AG09319 (cell line): Measurements from ENCODE around the gene CTSD.

ENCODE experiments used
- DNase-seq: peaks from one replicate; pipeline ENCODE4 v3.0.0-alpha.2; 2010; ENCODE audit warnings: low read depth; ENCODE audit errors: extremely low read depth
- TF ChIP-seq, protein P1 (sequence below): IDR thresholded peaks from 2 replicates; pipeline ENCODE4 v1.5.1; 2011; ENCODE audit warnings: low read depth, mild to moderate bottlenecking, inconsistent platforms, low read length, moderate library complexity

CTSD gene

DNA sequence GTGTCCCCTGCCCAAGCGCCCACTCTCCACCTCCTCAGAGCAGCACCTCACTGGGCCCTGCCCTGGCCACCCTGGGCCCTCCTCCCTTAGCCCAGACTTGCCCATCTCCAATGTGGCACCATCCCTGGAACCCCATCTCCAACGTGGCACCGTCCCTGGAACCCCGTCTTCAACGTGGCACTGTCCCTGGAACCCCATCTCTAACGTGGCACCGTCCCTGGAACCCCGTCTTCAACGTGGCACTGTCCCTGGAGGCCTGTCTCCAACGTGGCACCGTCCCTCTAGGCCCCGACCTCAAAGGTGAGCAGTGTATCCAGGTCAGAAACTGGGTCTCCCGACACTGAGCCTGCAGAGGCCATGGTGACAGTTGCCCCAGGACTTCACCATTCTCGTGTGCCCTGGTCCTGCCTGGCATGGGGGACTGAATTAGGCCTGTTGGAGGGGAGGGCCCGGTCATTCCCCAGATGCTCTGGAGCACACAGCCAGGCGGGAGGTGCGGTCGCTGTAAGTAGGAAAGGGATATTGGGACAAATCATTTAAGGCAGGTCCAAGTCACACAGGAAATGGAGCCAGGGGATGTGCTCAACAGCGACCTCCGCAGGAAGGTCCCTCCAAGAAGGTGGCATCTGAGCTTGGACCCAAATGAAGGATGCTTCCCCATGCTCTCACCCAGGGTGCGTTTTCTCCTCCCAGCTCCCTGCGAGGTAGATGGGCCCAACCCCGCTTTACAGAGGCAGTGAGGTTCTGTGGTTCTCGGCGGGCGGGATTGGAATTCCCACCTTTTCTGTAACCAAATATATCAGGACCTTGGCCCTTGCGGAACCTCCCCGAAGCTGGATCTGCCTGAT, 2.4 kb upstream of the CTSD start:
- TF ChIP-seq, protein P1, sequence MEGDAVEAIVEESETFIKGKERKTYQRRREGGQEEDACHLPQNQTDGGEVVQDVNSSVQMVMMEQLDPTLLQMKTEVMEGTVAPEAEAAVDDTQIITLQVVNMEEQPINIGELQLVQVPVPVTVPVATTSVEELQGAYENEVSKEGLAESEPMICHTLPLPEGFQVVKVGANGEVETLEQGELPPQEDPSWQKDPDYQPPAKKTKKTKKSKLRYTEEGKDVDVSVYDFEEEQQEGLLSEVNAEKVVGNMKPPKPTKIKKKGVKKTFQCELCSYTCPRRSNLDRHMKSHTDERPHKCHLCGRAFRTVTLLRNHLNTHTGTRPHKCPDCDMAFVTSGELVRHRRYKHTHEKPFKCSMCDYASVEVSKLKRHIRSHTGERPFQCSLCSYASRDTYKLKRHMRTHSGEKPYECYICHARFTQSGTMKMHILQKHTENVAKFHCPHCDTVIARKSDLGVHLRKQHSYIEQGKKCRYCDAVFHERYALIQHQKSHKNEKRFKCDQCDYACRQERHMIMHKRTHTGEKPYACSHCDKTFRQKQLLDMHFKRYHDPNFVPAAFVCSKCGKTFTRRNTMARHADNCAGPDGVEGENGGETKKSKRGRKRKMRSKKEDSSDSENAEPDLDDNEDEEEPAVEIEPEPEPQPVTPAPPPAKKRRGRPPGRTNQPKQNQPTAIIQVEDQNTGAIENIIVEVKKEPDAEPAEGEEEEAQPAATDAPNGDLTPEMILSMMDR = no peak
- DNase-seq = no peak

DNA sequence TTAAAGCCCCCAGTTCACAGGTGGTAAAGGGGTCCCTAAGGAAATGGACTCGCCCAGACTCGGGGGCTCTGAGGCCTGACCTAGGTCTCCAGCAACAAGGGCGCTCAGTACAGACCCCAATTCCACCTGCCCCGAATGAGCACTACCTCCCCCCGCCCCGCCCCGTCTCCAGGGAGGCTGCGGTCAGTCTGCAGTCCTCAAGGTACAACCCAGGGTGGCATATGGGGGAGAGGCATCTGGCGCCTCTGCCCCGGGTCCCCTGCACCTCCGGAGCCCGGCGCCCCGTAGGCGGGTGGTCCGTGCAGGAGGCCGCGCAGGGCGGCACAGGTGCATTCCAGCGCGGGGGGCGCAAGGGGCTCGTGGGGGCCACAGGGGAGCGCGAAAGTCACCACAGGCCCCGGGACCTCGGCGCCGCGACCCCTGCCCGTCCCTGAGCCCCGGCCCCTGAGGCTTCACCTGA, 361 bp downstream of the CTSD start:
- TF ChIP-seq, protein P1 = no peak
- no peak for DNase-seq

DNA sequence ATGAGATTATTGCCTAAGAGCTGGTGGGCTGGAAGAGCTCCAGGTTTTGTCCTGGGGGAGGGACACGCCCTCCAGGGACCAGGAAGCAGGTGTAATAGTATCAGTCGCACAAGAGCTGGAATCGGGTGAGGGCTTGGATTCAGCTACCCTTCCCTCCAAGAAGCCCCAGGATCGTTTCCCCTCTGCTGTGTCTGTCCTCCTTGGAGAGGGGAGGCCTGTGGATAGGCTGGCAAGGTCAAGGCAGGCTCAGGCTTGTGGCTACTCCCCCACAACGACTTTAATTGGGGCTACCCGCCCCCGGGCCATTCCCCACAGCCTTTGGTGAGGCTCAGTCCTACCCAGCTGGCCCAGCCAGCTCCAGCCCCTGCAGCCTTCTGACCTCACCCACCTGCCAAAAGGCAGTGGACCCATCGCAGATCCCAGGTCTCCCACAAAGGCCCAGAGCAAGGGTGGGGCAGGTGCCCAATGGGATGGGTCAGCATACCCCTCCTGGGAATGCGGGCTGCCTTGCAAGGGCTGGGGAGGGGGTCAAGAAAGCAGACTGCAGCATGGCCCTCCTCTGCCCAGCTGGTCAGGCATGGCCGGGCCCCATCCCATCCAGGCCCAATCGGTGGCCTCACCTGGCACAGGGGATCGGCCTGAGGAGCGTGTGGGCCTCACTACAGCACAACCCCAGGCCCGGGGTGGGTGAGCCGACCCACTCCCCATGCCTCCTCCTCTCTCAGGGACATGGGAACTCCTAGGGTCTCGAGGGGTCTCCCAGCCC, 1.0 kb downstream of the CTSD start:
- DNase-seq = no peak

DNA sequence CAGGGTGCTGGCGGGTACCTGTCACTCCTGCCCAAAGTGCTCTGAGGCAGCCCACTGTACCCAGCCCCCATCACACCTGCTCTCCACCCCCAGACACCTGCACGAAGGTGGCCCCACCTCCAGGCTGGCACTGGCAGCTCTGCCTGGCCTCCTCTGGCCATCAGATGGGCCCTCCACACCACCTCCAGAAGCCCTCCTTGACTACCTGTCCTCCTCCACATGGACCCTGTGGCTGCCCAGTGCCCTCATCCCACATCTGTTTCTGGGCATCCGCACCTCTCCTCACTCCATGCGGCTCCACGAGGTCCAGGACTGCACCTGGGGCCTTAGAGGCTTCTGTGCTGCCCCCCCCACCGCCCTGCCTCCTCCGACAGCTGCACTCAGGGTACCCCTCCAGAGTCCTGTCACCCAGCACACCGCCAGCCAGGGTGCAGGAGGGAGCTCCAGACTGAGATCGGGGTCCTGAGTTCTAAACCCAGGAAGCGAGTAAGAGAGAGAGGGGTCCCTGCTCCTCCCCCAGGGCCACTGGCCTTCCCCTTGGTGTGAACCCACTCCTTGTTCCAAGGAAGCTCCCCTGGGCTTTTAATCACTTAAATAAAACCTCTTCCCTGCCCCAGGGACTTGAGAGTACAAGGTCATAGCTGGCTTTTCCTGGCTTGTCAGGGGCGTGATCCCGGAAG, 1.7 kb downstream of the CTSD start:
- TF ChIP-seq, protein P1 = no peak
- no peak for DNase-seq

More for the DNA sequence above, 1.0 kb downstream of the CTSD start:
- TF ChIP-seq, protein P1 = no peak

DNA sequence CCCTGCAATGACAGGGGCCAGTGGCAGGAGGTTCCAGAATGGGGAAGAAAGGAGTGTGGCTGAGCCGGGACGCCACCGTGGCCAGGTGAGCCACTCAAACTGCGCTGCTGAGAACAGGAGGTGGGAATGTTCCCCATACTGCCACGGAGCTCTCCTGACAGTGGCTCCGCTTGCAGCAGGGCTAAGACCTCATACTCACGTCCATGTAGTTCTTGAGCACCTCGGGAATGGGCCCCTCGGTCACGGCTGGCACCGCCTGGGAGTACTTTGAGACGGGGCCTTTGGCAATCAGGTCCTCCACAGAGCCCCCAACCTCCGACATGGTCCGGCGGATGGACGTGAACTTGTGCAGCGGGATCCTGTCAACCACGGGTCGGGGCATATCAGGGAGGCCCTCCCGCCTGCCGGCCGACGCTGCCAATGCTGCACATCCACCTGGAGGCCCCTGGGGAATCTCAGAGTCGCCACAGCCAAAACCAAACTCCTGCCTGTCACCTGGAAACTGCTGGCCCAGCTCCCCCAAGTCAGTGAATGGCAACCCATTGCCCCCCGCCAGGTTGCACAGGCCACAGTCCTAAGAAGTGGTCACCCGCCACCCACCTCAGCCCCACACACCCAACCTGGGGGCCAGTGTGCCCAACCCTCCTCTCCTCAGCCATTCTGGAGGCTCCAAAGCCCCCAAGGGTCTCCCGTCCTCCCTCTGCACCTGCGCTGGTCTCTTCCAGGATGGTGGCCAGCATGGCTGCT, 2.4 kb downstream of the CTSD start:
- TF ChIP-seq, protein P1 = no peak
- DNase-seq = no peak

DNA sequence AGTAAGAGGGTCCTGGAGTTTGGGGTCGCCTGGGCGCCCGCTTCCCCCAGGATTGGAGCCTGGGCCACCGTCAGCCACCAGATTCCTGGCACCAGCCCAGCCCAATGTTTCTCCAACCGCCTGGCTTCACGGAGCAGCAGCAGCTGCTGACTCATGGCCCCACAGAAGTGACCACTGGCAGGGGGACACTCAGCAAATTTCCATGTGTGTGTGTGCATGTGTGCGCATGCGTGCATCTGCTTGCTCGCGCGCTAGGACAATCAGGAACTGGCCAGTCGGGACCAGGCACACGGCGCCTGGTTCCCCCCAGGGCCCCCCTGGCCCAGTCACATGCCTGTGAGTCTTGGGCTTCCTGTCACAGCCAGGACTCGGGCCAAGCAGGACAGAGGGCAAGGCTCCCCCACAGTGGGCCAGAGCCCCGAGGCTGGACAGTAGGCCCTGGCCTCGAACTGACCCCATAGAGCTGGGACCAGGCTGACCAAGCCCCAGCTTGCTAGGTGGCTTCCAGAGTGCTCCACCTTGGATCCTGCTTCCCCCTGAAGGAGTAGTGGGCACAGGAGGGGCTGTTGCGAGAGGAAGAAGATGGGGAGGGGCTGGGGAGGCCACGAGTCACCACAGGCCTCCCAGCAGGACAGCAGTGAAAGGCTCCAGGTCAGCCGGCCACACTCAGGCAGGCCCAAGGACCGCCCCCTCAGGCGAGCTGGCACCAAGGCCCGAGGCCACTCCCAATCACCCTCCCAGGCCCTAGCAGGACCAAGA, 3.2 kb downstream of the CTSD start:
- TF ChIP-seq, protein P1 = no peak
- DNase-seq = no peak
